DOHH2 (cell line): Measurements from ENCODE around the gene CDH2.

ENCODE experiments used
- CTCF ChIP-seq: fragments of 200-600 bp; sonication (generic); IDR thresholded peaks from one replicate; pipeline ENCODE4 v1.5.1; 2014; ENCODE audit warnings: antibody characterized with exemption, mild to moderate bottlenecking, low read depth, low read length; ENCODE audit not compliant: poor library complexity, severe bottlenecking
- EZH2phosphoT487 ChIP-seq: fragments of 200-600 bp; sonication (generic); IDR thresholded peaks from 2 replicates; pipeline ENCODE4 v1.6.1; 2017; ENCODE audit warnings: borderline replicate concordance, mild to moderate bottlenecking, antibody characterized with exemption, low read length, moderate library complexity, mixed read lengths

GRCh38 chr18:27964811-27965210, 212.1 kb downstream of the CDH2 start:
- TF ChIP-seq CTCF (no peak), EZH2phosphoT487 (no peak)
